PC-9 (cell line): Measurements from ENCODE around the gene PRKCH.

Experiments used
- EZH2 ChIP-seq: fragments of 200-600 bp; sonication (generic); IDR thresholded peaks from 2 replicates; pipeline ENCODE4 v1.8.0; 2017; ENCODE audit warnings: antibody characterized with exemption, low read depth
- TF ChIP-seq, protein P1 (sequence below): fragments of 200-600 bp; sonication (generic); conservative IDR thresholded peaks from 2 replicates; pipeline ENCODE4 v1.6.1; 2017; ENCODE audit warnings: mixed run types, antibody characterized with exemption, mild to moderate bottlenecking, moderate library complexity

DNA sequence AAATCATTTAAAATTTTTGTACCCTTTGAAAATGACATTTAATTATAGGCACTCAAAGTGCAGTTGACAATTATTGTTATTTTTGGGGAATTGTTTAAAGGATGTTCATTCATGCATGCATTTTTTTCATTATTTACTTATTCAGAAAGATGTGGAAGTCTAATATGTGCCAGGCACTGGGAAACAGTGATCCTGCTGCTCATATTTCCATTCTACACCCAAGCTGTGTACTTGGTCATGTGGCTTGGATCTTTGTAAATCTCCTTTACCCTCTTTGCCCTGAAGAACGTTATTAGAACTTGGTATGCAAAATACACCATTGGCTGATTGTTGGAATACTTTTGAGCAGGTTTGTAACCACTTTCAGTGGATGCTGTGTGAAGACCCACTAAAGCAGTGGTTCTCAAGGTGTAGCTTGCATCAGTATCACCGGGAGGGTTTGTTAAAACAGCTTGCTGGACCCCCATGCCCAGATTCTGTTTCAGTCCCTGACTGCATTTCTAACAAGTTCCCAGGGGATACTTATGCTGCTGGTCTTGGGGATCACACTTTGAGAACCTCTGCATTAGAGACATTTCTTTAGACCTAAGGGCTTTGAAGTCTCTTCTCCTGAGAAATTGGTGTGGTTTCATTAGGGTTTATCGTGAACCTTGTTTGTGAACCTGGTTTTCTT is 47.5 kb downstream of the PRKCH start:
- TF ChIP-seq, protein P1, sequence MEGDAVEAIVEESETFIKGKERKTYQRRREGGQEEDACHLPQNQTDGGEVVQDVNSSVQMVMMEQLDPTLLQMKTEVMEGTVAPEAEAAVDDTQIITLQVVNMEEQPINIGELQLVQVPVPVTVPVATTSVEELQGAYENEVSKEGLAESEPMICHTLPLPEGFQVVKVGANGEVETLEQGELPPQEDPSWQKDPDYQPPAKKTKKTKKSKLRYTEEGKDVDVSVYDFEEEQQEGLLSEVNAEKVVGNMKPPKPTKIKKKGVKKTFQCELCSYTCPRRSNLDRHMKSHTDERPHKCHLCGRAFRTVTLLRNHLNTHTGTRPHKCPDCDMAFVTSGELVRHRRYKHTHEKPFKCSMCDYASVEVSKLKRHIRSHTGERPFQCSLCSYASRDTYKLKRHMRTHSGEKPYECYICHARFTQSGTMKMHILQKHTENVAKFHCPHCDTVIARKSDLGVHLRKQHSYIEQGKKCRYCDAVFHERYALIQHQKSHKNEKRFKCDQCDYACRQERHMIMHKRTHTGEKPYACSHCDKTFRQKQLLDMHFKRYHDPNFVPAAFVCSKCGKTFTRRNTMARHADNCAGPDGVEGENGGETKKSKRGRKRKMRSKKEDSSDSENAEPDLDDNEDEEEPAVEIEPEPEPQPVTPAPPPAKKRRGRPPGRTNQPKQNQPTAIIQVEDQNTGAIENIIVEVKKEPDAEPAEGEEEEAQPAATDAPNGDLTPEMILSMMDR: no peak
- no peak for TF ChIP-seq EZH2
